SK-N-SH (cell line): ENCODE measurements around the gene SELENOM.
"Not testable (repeated sequence)": the region's sequence is repeated elsewhere in the genome, so short reads cannot be mapped to it uniquely, and the experiment has no call there.

Experiments used
- EP300 ChIP-seq, 2 experiments: IDR thresholded peaks; 2 replicates each; pipeline versions ENCODE4 v1.4.0 to v1.6.1; 2012; ENCODE audit warnings: borderline replicate concordance in 1 of 2, low read depth in 1 of 2, low read length in 1 of 2
- EZH2phosphoT487 ChIP-seq: fragments of 200-600 bp; sonication (generic); IDR thresholded peaks from 2 replicates; pipeline ENCODE4 v1.6.1; 2017; ENCODE audit warnings: low read depth, mixed run types, mild to moderate bottlenecking, antibody characterized with exemption, moderate library complexity, borderline replicate concordance
- FOXJ3 ChIP-seq: sonication (generic); formaldehyde crosslinking; IDR thresholded peaks from 2 replicates; pipeline ENCODE4 v1.5.1; 2020; ENCODE audit warnings: mild to moderate bottlenecking, missing genetic modification reagents
- JUND ChIP-seq: IDR thresholded peaks from 2 replicates; pipeline ENCODE4 v1.4.0; 2012
- NFIC ChIP-seq: IDR thresholded peaks from 2 replicates; pipeline ENCODE4 v1.4.0; 2012; ENCODE audit warnings: borderline replicate concordance
- RFX5 ChIP-seq: IDR thresholded peaks from 2 replicates; pipeline ENCODE4 v1.6.1; 2012; ENCODE audit warnings: mild to moderate bottlenecking, improper control_type of control experiment, low read length
- RXRA ChIP-seq: IDR thresholded peaks from 2 replicates; pipeline ENCODE4 v1.4.0; 2012; ENCODE audit warnings: low read depth, mild to moderate bottlenecking, borderline replicate concordance
- SIN3A ChIP-seq: IDR thresholded peaks from 2 replicates; pipeline ENCODE4 v1.6.1; 2012; ENCODE audit warnings: low read depth, mild to moderate bottlenecking, low read length, moderate library complexity, borderline replicate concordance
- YY1 ChIP-seq: IDR thresholded peaks from 2 replicates; pipeline ENCODE4 v1.4.0; 2012; ENCODE audit warnings: low read depth, mild to moderate bottlenecking
- TF ChIP-seq, protein P1 (sequence below): IDR thresholded peaks from 2 replicates; pipeline ENCODE4 v1.4.0; 2012; ENCODE audit warnings: low read depth
- TF ChIP-seq, protein P2 (sequence below): fragments of 200-600 bp; sonication (generic); IDR thresholded peaks from 2 replicates; pipeline ENCODE4 v1.6.1; 2017; ENCODE audit warnings: antibody characterized with exemption, mild to moderate bottlenecking, moderate library complexity

- TF ChIP-seq, protein P1, sequence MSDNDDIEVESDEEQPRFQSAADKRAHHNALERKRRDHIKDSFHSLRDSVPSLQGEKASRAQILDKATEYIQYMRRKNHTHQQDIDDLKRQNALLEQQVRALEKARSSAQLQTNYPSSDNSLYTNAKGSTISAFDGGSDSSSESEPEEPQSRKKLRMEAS = not testable (repeated sequence)
- not testable (repeated sequence) for TF ChIP-seq RFX5; RXRA; EP300 (IDR thresholded peaks at IDR 0.05; ENCODE audit: borderline replicate concordance in 1 of 2, low read depth in 1 of 2, low read length in 1 of 2); EZH2phosphoT487; YY1; NFIC; JUND; FOXJ3 (CRISPR knock-in tag); SIN3A
- TF ChIP-seq, protein P2, sequence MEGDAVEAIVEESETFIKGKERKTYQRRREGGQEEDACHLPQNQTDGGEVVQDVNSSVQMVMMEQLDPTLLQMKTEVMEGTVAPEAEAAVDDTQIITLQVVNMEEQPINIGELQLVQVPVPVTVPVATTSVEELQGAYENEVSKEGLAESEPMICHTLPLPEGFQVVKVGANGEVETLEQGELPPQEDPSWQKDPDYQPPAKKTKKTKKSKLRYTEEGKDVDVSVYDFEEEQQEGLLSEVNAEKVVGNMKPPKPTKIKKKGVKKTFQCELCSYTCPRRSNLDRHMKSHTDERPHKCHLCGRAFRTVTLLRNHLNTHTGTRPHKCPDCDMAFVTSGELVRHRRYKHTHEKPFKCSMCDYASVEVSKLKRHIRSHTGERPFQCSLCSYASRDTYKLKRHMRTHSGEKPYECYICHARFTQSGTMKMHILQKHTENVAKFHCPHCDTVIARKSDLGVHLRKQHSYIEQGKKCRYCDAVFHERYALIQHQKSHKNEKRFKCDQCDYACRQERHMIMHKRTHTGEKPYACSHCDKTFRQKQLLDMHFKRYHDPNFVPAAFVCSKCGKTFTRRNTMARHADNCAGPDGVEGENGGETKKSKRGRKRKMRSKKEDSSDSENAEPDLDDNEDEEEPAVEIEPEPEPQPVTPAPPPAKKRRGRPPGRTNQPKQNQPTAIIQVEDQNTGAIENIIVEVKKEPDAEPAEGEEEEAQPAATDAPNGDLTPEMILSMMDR = not testable (repeated sequence)
Measured at GRCh38 chr22:31078389-31078788, 29.0 kb downstream of the SELENOM start.
